HG02970 (cell line): Measurements from ENCODE around the gene BFSP1.

Source experiments
- ATAC-seq: cut with Tn5 transposase; IDR thresholded peaks from one replicate; pipeline ENCODE4 v1.9.1; 2021; ENCODE audit warnings: mild to moderate bottlenecking, moderate library complexity, moderate number of reproducible peaks; ENCODE audit not compliant: unreplicated experiment, low FRiP score

The BFSP1 gene

DNA sequence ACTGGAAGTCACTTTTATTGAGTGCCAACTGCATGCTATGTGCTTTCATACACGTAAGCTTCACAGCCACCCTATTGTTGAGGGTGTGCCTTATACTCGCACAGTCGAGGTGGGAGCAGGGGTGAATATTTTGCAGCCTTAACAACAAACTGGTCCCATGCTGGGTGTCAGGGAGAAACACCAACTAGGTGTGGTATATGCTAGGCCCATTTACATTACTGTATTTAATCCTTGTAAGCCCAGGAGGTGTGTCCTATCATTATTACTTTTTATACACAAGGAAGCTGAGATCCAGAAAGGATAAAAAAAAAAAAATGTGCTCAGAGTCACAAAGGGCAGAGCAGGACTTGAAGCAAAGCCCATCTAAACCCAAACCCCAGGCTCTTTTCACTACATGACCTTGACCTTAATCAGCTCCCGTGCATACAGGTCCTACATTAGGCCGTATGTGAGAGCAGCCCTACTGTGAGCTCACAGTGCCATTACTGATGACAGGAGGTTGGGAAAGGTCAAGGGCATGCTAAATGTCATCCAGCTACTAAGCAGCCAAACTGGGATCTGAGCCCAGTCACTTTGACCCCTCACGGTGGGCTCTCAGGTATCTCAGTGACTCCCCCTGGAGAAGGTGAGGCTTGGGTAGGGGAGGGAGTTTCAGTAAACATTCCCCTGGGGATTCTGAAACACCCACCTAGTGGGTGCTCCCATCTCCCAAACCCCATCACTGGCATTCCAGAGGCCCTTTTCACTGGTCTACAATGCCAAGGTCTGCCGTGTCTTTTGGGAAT, 61.7 kb downstream of the BFSP1 start:
- ATAC-seq, result no peak

DNA sequence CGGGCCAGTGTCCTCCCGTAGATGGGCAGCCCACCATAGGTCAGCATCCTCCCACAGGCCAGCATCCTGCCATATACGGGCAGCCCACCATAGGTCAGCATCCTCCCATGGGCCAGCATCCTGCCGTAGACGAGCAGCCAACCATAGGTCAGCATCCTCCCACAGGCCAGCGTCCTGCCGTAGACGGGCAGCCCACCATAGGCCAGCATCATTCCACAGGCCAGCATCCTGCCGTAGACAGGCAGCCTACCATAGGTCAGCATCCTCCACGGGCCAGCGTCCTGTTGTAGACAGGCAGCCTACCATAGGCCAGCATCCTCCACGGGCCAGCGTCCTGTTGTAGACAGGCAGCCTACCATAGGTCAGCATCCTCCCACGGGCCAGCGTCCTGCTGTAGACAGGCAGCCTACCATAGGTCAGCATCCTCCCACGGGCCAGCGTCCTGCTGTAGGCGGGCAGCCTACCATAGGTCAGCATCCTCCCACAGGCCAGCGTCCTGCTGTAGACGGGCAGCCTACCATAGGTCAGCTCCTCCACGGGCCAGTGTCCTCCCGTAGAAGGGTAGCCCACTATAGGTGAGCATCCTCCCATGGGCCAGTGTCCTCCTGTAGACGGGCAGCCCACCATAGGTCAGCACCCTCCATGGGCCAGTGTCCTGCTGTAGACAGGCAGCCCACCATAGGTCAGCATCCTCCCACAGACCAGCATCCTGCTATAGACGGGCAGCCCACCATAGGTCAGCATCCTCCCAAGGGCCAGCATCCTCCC, 62.9 kb downstream of the BFSP1 start:
- no peak for ATAC-seq

DNA sequence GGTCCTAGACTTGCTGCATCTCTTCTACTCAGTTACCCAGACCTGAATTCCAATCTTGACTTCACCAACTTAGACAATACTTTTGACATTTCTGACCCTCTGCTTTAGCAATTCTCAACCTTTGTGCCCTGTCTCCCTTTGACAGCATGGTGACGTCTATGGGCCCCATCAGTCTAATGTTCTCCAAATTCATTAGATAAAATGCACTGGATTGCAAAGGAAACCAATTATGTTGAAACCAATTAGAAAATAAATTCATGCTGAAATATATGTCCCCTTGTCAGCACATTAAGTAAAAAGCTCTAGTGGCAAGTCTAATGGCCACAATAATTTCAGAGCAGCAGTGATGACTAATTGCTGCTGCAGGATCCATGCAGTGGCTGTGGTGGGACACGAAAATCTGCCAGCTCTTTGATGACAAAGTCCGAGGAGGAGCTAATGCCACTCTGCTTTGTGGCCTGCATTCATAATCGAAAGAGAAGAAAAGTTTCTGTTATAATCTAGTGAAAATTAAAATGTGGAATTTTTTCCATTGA, 64.0 kb downstream of the BFSP1 start:
- ATAC-seq, result no peak

DNA sequence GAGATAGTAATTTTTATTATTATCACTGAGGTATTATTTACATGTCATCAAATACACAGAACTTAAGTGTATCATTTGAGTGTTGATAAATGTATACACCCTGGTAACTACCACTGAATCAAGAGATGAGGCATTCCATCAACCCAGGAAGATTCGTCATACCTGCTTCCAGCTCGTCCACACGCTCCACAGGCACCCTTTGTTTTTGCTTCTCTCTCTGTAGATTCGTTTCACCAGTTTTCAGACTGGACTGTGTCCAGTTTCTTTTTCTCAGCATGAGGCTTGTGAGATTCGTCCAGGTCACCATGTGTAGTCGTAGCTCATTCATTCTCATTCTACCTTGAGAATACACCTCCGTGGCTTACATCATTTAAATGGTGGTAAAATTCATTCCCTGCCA, 64.5 kb downstream of the BFSP1 start:
- no peak for ATAC-seq

DNA sequence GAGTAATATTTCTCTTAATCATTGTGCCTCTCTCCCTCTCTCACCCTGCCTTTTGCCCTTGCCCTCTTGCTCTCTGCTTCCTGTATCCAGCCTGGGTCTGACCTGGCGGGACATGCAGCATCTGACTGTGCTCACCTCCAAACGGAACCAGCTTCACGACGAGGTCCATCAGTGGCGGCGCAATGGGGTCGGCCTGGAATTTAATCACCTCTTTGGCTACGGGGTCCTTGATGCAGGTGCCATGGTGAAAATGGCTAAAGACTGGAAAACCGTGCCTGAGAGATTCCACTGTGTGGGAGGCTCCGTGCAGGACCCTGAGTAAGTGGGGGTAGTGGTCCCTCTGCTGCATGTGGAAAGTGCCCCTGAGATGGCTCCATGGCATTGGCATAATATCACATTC, 65.9 kb downstream of the BFSP1 start:
- no peak for ATAC-seq

DNA sequence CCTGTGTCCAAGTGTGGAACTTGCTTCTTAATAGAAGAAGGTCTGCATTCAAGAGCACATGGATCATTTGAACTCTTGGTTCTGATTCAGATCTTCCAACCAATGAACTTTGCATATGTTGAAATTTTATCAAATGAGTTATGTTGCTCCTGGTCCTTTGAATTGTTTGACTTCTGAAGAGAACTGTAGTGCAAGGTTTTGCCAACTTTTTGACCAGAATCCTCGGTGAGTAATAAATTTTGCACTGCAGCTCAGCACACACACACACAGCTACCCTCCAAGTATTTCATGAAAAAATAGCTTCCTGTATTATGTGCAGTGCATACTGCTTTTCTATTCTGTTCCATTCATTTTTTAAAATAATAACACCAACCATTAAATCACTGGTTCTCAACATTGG, 67.5 kb downstream of the BFSP1 start:
- no peak for ATAC-seq

DNA sequence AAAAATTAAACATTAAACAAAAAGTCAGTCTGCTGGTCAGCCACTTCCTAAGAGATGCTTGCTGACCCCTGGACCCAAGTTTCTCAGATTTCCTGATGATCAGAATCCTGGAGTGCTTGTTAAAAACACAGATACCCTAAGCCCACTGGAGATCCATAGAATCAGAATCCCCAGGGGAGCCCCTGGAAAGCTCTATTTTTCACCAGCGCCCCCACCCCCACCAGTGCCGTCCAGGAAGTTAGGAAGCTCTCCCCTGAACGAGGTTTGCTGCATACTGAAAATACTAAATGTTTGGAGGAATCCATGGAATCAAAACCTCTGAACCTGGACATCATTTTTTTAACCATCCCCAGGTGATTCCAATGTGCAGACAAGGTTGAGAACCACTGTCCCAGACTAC, 69.2 kb downstream of the BFSP1 start:
- ATAC-seq, result no peak

DNA sequence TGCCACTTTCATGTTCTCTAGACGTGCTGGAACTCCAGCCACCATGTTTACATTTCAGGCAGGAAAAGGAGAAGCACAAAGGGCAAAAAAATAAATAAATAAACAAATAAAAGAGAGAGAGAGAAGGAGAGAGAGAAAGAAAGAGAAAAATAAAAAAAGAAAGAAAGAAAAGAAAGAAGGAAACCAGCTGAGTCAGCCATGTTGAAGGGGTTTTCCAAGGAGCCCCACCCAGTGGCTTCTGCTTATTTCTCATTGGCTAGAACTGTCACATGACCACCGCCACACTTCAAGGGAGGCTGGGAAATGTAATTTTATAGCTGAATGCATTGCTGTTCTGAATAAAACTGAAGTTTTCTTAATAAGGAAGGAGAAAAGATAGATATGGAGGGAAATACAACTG, 71.1 kb downstream of the BFSP1 start:
- ATAC-seq, result no peak

DNA sequence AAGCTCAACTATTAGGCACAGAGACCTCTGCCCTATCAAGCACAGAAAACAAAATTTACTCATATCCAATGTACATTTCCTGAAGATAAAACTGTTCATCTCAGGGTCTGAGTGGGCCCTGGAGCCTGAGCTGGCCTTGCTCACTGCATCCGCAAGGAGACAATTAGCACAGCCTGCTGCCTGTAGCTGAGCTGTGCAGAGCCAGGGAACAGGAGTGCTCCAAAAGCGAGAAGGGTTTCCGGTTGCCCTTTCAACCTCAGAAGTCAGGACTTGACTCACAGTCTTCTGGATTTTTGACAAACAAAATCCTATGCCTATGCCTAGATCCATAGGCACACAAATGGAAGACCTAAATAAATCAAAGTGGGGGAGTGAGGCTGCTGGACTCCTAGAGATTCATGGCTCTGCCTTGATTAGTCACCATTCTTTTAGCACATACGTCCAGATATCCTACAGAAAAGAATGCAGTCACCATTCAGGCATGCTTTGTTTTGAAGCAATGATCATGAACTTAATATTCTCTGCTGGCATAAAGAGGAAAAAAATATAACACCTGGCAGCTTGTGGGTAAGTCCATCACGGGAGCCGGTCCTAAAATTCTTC, 73.5 kb downstream of the BFSP1 start:
- no peak for ATAC-seq

DNA sequence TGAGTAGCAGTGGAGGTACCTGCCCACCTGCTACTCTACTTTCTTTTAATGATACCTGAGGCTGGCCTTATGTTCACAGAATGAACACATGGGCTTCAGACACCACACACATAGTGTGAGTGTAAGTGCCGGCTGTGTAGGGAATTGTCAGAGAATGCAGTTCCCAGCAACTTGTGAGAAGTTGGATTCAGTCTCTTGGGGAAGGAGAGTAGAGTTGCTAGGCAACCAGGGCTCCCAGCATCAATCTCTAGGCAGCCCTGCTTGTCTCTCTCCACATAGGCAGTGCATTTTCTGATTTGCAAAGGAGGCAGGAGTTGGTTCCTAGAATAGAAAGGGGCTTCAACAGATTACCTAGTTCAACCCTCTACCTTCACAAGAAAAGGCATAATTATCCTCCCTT, 74.1 kb downstream of the BFSP1 start:
- no peak for ATAC-seq

DNA sequence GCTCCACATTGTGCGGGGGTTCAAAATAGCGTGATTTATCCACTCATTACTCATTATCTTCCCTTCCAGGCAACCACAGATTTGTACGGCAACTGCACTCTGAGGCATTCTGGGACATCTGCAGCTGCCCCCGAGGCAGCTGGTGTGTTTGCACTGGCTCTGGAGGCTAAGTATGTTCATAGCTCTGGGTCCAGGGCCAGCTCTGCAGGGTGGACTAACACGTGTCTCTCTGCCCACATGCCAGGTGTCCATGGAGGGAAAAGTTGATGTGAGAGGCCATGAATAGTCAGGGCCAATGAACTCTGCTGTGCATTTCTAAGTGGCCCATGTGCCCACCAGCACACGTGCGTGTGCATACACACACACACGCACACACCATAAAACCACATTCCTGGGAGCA, 74.9 kb downstream of the BFSP1 start:
- ATAC-seq, result no peak

DNA sequence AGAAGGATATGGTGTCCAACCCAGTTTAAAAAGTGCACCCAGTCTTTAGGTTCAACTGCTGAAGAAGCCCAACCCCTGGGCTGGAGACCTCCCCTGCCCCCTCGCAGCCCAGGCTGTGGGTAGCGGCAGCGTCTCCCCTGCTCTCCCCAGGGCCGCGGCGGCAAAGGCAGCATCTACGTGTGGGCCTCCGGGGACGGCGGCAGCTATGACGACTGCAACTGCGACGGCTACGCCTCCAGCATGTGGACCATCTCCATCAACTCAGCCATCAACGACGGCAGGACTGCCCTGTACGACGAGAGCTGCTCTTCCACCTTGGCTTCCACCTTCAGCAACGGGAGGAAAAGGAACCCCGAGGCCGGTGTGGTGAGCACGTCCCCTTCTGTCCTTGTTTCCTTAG, 77.6 kb downstream of the BFSP1 start:
- ATAC-seq, result no peak

DNA sequence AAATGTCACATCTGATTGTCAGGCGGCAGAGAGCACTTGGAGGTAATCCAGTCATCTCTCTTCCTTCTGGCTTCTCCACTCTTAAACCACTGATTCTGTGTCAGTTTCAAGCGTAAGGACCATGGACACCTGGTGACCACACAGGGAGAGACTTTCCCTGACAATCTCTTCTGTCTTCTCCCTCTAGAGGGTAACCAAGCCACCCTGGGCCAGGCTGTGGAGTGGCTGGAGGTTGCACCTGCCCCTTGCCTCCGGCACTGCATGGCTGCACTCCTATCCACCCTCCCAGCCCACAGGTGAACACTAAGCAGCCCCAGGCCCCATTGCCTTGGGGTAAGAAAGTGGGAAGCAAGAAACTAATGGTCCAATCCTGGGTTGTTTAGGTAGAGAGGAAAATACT, 78.7 kb downstream of the BFSP1 start:
- ATAC-seq, result no peak

DNA sequence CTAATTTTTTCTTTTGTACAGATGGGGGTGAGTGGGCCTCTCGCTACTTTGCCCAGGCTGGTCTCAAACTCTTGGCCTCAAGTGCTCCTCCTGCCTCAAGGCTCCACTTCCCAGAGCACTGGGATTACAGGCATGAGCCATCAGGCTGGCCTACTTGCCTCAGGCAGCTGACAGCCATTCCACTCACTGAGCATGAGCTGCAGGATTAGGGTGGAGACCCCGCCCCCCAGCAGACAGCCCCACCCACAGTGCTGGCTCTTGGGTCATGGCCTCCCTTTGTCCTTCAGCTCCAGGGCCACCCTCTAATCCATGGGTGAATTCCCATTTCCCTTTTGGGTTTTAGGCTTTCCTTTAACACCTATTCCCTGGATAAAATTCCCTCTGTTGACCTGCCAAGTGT, 82.1 kb downstream of the BFSP1 start:
- no peak for ATAC-seq

DNA sequence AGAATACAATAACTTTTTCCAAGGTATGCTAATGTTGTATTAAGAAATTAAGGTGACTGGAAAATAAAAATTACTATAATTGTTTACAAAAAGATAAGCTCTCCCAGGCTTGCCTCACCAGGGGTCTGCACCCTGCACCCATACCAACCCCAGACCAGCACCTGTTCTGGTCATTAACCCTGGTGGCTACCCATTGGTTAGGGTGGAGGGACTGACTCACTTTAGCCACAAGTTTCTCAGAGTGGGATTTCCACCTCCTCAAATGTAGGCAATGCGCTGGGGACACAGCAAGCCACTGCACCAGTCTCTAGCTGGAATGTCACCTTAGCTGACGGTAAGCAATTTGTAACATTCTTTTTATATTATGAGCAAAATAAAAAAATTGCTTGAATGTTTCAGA, 83.1 kb downstream of the BFSP1 start:
- ATAC-seq, result no peak

DNA sequence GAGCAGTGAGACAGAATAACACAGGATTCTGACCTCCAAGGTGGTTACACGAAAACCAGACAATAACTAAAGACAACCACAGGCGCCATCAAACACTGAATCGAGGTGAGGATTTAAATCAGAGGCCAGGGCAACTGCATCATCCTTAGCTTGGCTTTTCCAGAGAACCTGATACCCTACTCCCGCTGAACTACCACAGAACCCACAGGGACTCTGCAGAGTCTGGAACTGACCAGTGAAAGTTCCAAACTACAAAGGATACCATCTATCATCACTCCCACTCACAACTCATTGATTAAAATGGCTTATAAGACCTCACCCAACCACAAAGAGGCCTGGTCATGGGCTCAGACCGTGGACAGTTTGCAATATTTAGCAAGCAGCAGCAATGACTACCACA, 85.0 kb downstream of the BFSP1 start:
- ATAC-seq, result no peak

DNA sequence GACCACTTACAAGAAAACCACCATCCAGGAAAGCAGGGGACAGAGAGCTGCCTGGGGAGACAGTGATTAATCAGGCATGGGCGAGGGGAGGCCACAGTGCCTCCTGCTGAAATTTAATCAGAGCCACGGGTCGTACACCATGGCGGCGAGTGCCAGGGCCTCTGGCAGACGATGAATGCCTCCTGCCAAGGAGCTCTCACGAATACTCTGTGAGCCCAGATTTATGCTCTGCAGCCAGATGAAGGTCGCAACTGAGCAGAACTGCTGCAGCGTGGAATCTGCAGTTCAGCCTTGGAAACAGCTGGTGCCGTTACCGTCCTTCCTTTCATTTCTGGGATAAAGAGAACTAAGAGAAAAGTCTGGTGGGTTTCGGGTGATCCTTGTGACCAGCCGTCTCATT, 85.6 kb downstream of the BFSP1 start:
- ATAC-seq, result no peak

DNA sequence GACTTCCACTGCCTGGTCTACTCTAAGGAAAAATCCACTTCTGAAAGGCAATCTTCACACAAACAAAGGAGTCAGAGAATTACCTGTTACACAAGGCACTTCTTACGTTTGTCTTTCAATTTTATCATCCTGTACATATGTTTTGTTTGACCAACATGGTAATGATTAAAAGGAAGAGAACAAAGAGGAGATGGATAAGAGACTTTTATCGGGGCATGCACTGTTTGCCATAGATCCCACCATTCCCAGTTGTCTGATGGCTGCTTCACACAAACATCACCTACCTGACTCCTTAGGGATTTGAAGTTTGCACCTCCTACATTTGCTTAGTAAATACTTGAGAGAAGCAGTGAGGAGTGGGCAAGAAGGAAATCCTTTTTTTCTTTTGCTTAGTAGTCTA, 87.1 kb downstream of the BFSP1 start:
- no peak for ATAC-seq
